ENCODE measurements around the gene AHSG.

AHSG gene

GRCh38 chr3:186593862-186594261 lies 19.0 kb upstream of the AHSG start:
- no peak for DNase-seq

- DNase-seq: no peak
Measured at GRCh38 chr3:186594591-186595113, 18.2 kb upstream of the AHSG start.

- no peak for DNase-seq
Measured at GRCh38 chr3:186596568-186597287, 16.1 kb upstream of the AHSG start.

- DNase-seq: no peak
Measured at GRCh38 chr3:186598108-186598784, 14.6 kb upstream of the AHSG start.

GRCh38 chr3:186598794-186599141 lies 14.1 kb upstream of the AHSG start:
- DNase-seq: no peak

GRCh38 chr3:186599142-186599784 lies 13.6 kb upstream of the AHSG start:
- no peak for DNase-seq

GRCh38 chr3:186599785-186600166 lies 13.1 kb upstream of the AHSG start:
- no peak for DNase-seq

GRCh38 chr3:186600896-186601295 lies 12.0 kb upstream of the AHSG start:
- DNase-seq: no peak

- no peak for DNase-seq
Measured at GRCh38 chr3:186603159-186603558, 9.7 kb upstream of the AHSG start.

GRCh38 chr3:186605078-186605477 lies 7.8 kb upstream of the AHSG start:
- no peak for DNase-seq

- DNase-seq: no peak
Measured at GRCh38 chr3:186605561-186606545, 7.0 kb upstream of the AHSG start.

- DNase-seq: no peak
Measured at GRCh38 chr3:186608624-186609215, 4.1 kb upstream of the AHSG start.

- DNase-seq: no peak
Measured at GRCh38 chr3:186609247-186609868, 3.5 kb upstream of the AHSG start.

- DNase-seq: no peak
Measured at GRCh38 chr3:186612065-186612464, 795 bp upstream of the AHSG start.

GRCh38 chr3:186613637-186614265 lies 891 bp downstream of the AHSG start:
- DNase-seq: no peak

- no peak for DNase-seq
Measured at GRCh38 chr3:186614266-186614596, 1.4 kb downstream of the AHSG start.

GRCh38 chr3:186614597-186615483 lies 2.0 kb downstream of the AHSG start:
- peak; percentile 80 for DNase-seq

GRCh38 chr3:186616299-186616617 lies 3.4 kb downstream of the AHSG start:
- DNase-seq: no peak

- DNase-seq: peak; percentile 86
Measured at GRCh38 chr3:186617036-186617946, 4.4 kb downstream of the AHSG start.

Data from CD4-positive, alpha-beta T cell treated with Interleukin-10 for 1 hour (primary cell).